Testis (tissue), 3 donors: ENCODE measurements around the gene ADAP1. TPM values are rescaled to one million over a fixed set of nuclear protein-coding genes. Genes with fewer than 3 reads are reported as not detected.
"Not testable (repeated sequence)": the region's sequence is repeated elsewhere in the genome, so short reads cannot be mapped to it uniquely, and the experiment has no call there.

Experiments
- DNase-seq: peaks from one replicate; pipeline ENCODE4 v3.0.0-alpha.2; 2019
- H3K27ac ChIP-seq, 2 donors: fragments of 200-600 bp; sonication (generic); one replicate each; pipeline ENCODE4 v1.5.1; 2019
- H3K27me3 ChIP-seq: fragments of 200-600 bp; sonication (generic); one replicate; pipeline ENCODE4 v1.5.1; 2019
- H3K36me3 ChIP-seq: fragments of 200-600 bp; sonication (generic); one replicate; pipeline ENCODE4 v1.5.1; 2017; ENCODE audit warnings: low read depth; ENCODE audit errors: missing control alignments
- H3K4me1 ChIP-seq: fragments of 200-600 bp; sonication (generic); one replicate; pipeline ENCODE4 v1.5.1; 2019
- H3K4me3 ChIP-seq, 2 donors: fragments of 200-600 bp; sonication (generic); one replicate each; pipeline ENCODE4 v1.5.1; 2017 to 2019
- H3K9me3 ChIP-seq: fragments of 200-600 bp; sonication (generic); one replicate; pipeline ENCODE4 v1.5.1; 2017
- CTCF ChIP-seq, 3 experiments: fragments of 450-650 bp in 2 of 3; fragments of 200-600 bp in 1 of 3; sonication (generic) in 1 of 3; IDR thresholded peaks; one replicate each; pipeline ENCODE4 v1.5.1; 2016 to 2019; ENCODE audit warnings: antibody characterized with exemption in 3 of 3, mild to moderate bottlenecking in 2 of 3, moderate library complexity in 1 of 3
- POLR2A ChIP-seq: fragments of 450-650 bp; IDR thresholded peaks from one replicate; pipeline ENCODE4 v1.6.1; 2017; ENCODE audit warnings: antibody characterized with exemption, mild to moderate bottlenecking, moderate library complexity
- WGBS, 2 donors: methylation state at CpG; one replicate each; pipeline ENCODE4 v1.1.5; 2018; 5-methylcytosine and 5-hydroxymethylcytosine counted together
- intact Hi-C: fragments of 100-400 bp; cut with DNase I; formaldehyde crosslinking; loops from one replicate; pipeline ENCODE4 v1.15.1; 2023; ENCODE audit warnings: low total_unique reads
- polyA plus RNA-seq: library from polyadenylated mRNA; stranded (reverse); fragments of 350-450 nt; fragmentation: Illumina TruSeq; extraction: RNeasy Lipid Tissue Mini Kit (QIAGEN cat#74804); gene quantifications from one replicate; pipeline ENCODE4 v1.2.3, GENCODE V29; 2014; ENCODE audit warnings: low read depth, low replicate concordance; ENCODE audit not compliant: insufficient read depth
- total RNA-seq, 2 donors: library from RNA; depleted of rRNA; stranded (reverse); fragments of >200 nt; gene quantifications; one replicate each; pipeline ENCODE4 v1.2.3, GENCODE V29; 2016

The ADAP1 gene
- total and polyA plus RNA-seq, 3 donors from 2014 or later, result 2.4 to 10.9 (median 6.1) TPM

GRCh38 chr7:964401-965231 lies 10.1 kb upstream of the ADAP1 start:
- peak in 1 of 3 experiments; percentile 9 for TF ChIP-seq CTCF (IDR thresholded peaks at IDR 0.05)
- TF ChIP-seq POLR2A, result no peak
- peaks cover 31% of the 10 kb centered on the region for H3K4me1 ChIP-seq
- H3K27me3 ChIP-seq, result no peaks in the 10 kb centered on the region
- no peaks in the 10 kb centered on the region for H3K9me3 ChIP-seq
- H3K27ac ChIP-seq, result peak overlapping the region in 1 of 2 donors; percentile 48
- intact Hi-C loops, result no loop called here
- DNase-seq, result peak; percentile 73
- no peaks in the 10 kb centered on the region for H3K36me3 ChIP-seq
- 50 to 54% methylated on average over 27 of the region's 27 CpGs for WGBS, 2 donors
- H3K4me3 ChIP-seq, result no peak overlapping the region

- Histone ChIP-seq H3K36me3 (no peaks in the 10 kb centered on the region), H3K27me3 (no peaks in the 10 kb centered on the region), H3K4me1 (peaks cover 31% of the 10 kb centered on the region), H3K4me3 (no peak overlapping the region), H3K9me3 (no peaks in the 10 kb centered on the region), H3K27ac (no peak overlapping the region)
- intact Hi-C loops, result no loop called here
- TF ChIP-seq CTCF (IDR thresholded peaks at IDR 0.05) (no peak), POLR2A (no peak)
- no peak for DNase-seq
- WGBS, 2 donors, result 35 to 44% methylated on average over 5 to 37 of the region's 37 CpGs
Observed at GRCh38 chr7:963236-964078, 9.0 kb upstream of the ADAP1 start.

GRCh38 chr7:962401-963081 lies 8.1 kb upstream of the ADAP1 start:
- no peak overlapping the region for H3K27ac ChIP-seq
- intact Hi-C loops, result no loop called here
- no peaks in the 10 kb centered on the region for H3K36me3 ChIP-seq
- no peak for TF ChIP-seq CTCF (IDR thresholded peaks at IDR 0.05)
- TF ChIP-seq POLR2A, result no peak
- no peaks in the 10 kb centered on the region for H3K27me3 ChIP-seq
- H3K4me3 ChIP-seq, result no peak overlapping the region
- no peak for DNase-seq
- peaks cover 31% of the 10 kb centered on the region for H3K4me1 ChIP-seq
- WGBS, 2 donors, result 84 to 88% methylated on average over 11 to 16 of the region's 17 CpGs
- no peaks in the 10 kb centered on the region for H3K9me3 ChIP-seq

GRCh38 chr7:961546-962400 lies 7.3 kb upstream of the ADAP1 start:
- no peak for TF ChIP-seq POLR2A
- TF ChIP-seq CTCF (IDR thresholded peaks at IDR 0.05), result no peak
- Histone ChIP-seq H3K4me3 (no peak overlapping the region), H3K4me1 (peaks cover 31% of the 10 kb centered on the region), H3K27ac (no peak overlapping the region), H3K36me3 (no peaks in the 10 kb centered on the region), H3K27me3 (no peaks in the 10 kb centered on the region), H3K9me3 (no peaks in the 10 kb centered on the region)
- intact Hi-C loops, result no loop called here
- 89 to 91% methylated on average over 37 of the region's 37 CpGs for WGBS, 2 donors
- no peak for DNase-seq

GRCh38 chr7:960972-961371 lies 6.5 kb upstream of the ADAP1 start:
- H3K27me3 ChIP-seq, H3K4me3 ChIP-seq, H3K27ac ChIP-seq, H3K36me3 ChIP-seq, intact Hi-C loops, H3K9me3 ChIP-seq: not testable (repeated sequence)
- peaks cover 31% of the 10 kb centered on the region for H3K4me1 ChIP-seq
- WGBS, 2 donors, result 28 to 32% methylated on average over 13 of the region's 13 CpGs
- DNase-seq, result peak; percentile 62
